ENCODE results near the gene AZU1. TPM values are rescaled to one million over a fixed set of nuclear protein-coding genes. Genes with fewer than 3 reads are reported as not detected.
"Not testable (repeated sequence)": the region's sequence is repeated elsewhere in the genome, so short reads cannot be mapped to it uniquely, and the experiment has no call there.

AZU1 gene
- total RNA-seq, 1 experiment from 2014 or later = not detected

GRCh38 chr19:871446-872265, 44.0 kb downstream of the AZU1 start:
- DNase-seq (ENCODE audit: low spot score) = no peak

- peak; percentile 83 for DNase-seq (ENCODE audit: low spot score)
These were observed 44.8 kb downstream of the AZU1 start for GRCh38 chr19:872266-872951.

DNA sequence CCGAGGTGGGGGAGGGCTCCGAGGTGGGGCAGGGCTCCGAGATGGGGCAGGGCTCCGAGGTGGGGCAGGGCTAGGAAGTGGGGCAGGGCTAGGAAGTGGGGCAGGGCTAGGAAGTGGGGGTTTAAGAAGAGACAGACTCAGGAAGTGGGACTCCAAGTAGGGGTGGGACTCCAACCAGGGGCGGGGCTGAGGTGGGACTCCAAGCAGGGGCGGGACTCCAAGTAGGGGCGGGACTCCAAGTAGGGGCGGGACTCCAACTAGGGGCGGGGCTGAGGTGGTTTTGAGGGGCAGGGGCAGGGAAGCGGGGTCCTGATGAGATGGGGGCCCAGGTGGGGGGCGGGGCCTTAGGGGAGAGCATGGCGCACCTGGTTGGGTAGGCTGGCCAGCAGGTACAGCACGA, 45.4 kb downstream of the AZU1 start:
- DNase-seq (ENCODE audit: low spot score) = peak; percentile 52

DNA sequence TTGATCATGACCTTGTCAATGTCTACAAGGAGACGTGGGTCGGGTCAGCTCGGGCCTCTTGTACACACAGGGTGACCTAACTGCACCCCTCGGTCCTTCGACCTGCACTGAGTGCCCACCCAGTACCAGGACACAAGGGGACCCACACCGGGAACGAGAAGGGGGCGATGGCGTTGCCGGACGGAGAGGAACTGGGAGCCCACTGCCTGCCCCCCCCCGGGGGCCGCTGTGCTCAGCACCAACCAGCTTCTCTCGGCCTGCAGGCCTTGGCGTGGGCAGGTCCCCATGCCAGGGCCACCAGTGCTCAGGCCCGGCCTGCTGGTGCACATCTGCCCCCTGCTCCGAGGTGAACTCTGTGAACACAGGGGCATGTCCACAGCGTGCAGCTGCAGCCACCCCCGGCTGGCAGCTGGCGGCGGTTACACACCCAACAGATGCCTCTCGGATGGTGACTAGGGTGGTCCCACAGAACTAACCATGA, 46.0 kb downstream of the AZU1 start:
- DNase-seq (ENCODE audit: low spot score) = no peak

DNA sequence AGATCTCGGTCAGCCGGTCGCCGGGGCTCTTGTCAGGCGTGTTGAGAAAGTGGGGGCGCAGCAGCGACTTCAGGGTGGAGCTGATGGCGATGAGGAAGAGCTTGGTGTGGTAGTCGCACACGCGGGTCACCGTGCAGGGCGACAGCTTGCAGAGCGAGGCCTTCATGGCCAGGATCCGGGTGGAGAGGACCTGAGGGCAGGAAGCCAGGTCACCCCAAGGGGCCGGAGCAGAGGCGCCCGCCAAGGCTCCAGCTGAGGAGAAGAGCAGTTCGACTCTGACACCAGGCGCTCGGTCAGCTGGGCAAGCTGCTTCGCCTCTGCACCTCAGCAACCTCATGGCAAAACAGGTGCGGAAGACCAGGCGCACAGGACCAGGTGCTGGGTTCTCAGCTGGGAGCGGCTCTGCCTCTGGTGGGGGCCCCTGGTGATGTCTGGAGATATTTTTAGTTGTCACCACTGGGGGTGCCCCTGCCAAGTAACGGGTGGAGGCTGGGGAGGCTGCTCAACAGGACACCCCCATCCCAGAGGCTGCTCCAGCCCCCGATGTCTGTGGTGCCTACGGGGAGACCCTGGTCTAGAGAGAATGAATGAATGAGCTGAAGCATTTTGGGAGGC, 47.7 kb downstream of the AZU1 start:
- no peak for DNase-seq (ENCODE audit: low spot score)

DNA sequence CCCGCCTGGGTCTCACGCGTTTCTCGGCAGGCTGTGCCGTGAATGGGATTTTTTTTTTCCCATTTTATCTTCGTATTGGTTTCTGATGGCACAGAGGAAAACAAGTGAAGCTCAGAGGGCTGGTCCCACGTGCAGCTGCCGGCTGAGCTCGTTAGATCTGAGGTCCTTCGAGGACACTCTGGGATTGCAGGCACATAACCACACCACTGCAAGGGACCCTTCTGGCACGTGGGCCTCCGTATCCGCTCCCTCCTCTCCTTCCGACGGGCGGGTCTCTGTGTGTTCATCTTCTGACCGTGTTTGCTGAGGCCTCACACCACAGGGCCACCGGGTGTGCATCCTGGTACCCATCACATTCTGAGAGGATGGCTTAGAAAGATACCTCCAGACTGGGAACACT, 48.5 kb downstream of the AZU1 start:
- no peak for DNase-seq (ENCODE audit: low spot score)

GRCh38 chr19:876780-877314, 49.2 kb downstream of the AZU1 start:
- no peak for DNase-seq (ENCODE audit: low spot score)

- not testable (repeated sequence) for DNase-seq (ENCODE audit: low spot score)
These were observed 50.5 kb downstream of the AZU1 start for GRCh38 chr19:877992-878660.

DNA sequence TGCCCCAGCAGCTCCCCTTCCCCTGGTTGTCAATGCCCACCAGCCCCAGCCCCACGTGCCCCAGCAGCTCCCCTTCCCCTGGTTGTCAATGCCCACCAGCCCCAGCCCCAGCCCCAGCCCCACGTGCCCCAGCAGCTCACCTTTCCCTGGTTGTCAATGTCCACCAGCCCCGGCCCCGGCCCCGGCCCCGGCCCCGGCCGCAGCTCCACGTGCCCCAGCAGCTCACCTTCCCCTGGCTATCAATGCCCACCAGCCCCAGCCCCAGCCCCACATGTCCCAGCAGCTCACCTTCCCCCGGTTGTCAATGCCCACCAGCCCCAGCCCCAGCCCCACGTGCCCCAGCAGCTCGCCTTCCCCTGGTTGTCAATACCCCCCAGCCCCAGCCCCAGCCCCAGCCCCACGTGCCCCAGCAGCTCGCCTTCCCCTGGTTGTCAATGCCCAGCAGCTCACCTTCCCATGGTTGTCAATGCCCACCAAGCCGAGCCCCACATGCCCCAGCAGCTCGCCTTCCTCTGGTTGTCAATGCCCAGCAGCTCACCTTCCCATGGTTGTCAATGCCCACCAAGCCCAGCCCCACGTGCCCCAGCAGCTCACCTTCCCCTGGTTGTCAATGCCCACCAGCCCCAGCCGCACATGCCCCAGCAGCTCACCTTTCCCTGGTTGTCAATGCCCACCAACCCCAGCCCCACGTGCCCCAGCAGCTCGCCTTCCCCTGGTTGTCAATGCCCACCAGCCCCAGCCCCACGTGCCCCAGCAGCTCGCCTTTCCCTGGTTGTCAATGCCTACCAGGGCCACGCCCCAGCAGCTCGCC, 51.3 kb downstream of the AZU1 start:
- DNase-seq (ENCODE audit: low spot score) = not testable (repeated sequence)

DNA sequence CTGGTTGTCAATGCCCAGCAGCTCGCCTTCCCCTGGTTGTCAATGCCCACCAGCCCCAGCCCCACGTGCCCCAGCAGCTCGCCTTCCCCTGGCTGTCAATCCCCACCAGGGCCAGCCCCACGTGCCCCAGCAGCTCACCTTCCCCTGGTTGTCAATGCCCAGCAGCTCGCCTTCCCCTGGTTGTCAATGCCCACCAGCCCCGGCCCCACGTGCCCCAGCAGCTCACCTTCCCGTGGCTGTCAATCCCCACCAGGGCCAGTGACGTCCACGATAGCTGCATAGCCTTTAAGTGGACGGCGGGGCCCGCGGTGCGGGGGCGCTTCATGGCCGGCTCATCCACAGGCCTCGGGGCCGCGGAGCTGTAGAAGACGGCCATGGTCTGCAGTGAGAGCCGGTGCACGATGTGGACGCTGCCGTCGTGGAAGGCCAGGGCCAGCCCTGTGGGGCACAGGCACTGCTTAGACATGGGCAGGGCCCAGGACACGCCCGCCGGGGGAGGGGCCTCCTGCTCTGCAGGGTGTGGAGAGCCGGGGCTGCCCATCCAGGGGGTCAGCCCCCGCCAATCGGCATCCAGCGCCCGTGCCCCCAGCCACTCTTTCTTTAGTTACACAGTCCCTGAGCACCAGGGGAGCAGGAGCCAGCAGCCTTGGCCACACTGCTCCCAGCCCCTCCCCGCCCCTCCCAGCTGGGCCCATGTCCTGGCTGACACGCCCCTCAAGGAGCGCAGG, 52.2 kb downstream of the AZU1 start:
- DNase-seq (ENCODE audit: low spot score) = no peak

Small RNAs within 50 kb of the gene (small RNA-seq; reads per million reads assigned to genes)
- gene MIR3187 = not detected

Other genes with a start within 250 kb of the AZU1 start
- 0.10 TPM in 1 of 2 replicates, not detected in the other for gene HCN2, start 238.0 kb upstream of the AZU1 start, total RNA-seq (2014; rRNA removed; shearing (Covaris generic))
- gene POLRMT, start 194.3 kb upstream of the AZU1 start, total RNA-seq (2014; rRNA removed; shearing (Covaris generic)) = 74.3 and 89.6 TPM in 2 replicates
- gene FGF22, start 188.0 kb upstream of the AZU1 start, total RNA-seq (2014; rRNA removed; shearing (Covaris generic)) = 0.05 and 0.36 TPM in 2 replicates
- gene RNF126, start 164.6 kb upstream of the AZU1 start, total RNA-seq (2014; rRNA removed; shearing (Covaris generic)) = 123 TPM in 2 replicates
- gene FSTL3, start 151.4 kb upstream of the AZU1 start, total RNA-seq (2014; rRNA removed; shearing (Covaris generic)) = 6.2 and 8.9 TPM in 2 replicates
- gene PRSS57, start 132.4 kb upstream of the AZU1 start, total RNA-seq (2014; rRNA removed; shearing (Covaris generic)) = not detected in 2 replicates
- gene PALM, start 118.9 kb upstream of the AZU1 start, total RNA-seq (2014; rRNA removed; shearing (Covaris generic)) = 0.13 TPM in 1 of 2 replicates, not detected in the other
- gene MISP, start 76.7 kb upstream of the AZU1 start, total RNA-seq (2014; rRNA removed; shearing (Covaris generic)) = 206 and 211 TPM in 2 replicates
- gene PTBP1, start 30.4 kb upstream of the AZU1 start, total RNA-seq (2014; rRNA removed; shearing (Covaris generic)) = 464 and 599 TPM in 2 replicates
- not detected in 2 replicates for gene PLPPR3, start 5.9 kb upstream of the AZU1 start, total RNA-seq (2014; rRNA removed; shearing (Covaris generic))
- not detected in 2 replicates for gene PRTN3, start 13.2 kb downstream of the AZU1 start, total RNA-seq (2014; rRNA removed; shearing (Covaris generic))
- gene ELANE, start 24.5 kb downstream of the AZU1 start, total RNA-seq (2014; rRNA removed; shearing (Covaris generic)) = not detected in 2 replicates
- 1.1 and 1.4 TPM in 2 replicates for gene CFD, start 31.8 kb downstream of the AZU1 start, total RNA-seq (2014; rRNA removed; shearing (Covaris generic))
- gene MED16, start 65.3 kb downstream of the AZU1 start, total RNA-seq (2014; rRNA removed; shearing (Covaris generic)) = 31.8 and 32.4 TPM in 2 replicates
- not detected in 2 replicates for gene RNU6-9, start 65.6 kb downstream of the AZU1 start, total RNA-seq (2014; rRNA removed; shearing (Covaris generic))
- gene R3HDM4, start 85.4 kb downstream of the AZU1 start, total RNA-seq (2014; rRNA removed; shearing (Covaris generic)) = 37.7 and 51.4 TPM in 2 replicates
- not detected in 2 replicates for gene KISS1R, start 89.5 kb downstream of the AZU1 start, total RNA-seq (2014; rRNA removed; shearing (Covaris generic))
- 10.4 and 11.8 TPM in 2 replicates for gene ARID3A, start 98.2 kb downstream of the AZU1 start, total RNA-seq (2014; rRNA removed; shearing (Covaris generic))
- gene WDR18, start 156.5 kb downstream of the AZU1 start, total RNA-seq (2014; rRNA removed; shearing (Covaris generic)) = 172 and 186 TPM in 2 replicates
- gene GRIN3B, start 172.6 kb downstream of the AZU1 start, total RNA-seq (2014; rRNA removed; shearing (Covaris generic)) = not detected in 2 replicates
- gene TMEM259, start 193.3 kb downstream of the AZU1 start, total RNA-seq (2014; rRNA removed; shearing (Covaris generic)) = 236 and 253 TPM in 2 replicates
- gene RNU6-2, start 193.7 kb downstream of the AZU1 start, total RNA-seq (2014; rRNA removed; shearing (Covaris generic)) = not detected in 2 replicates
- 265 and 298 TPM in 2 replicates for gene CNN2, start 198.8 kb downstream of the AZU1 start, total RNA-seq (2014; rRNA removed; shearing (Covaris generic))
- gene ABCA7, start 212.3 kb downstream of the AZU1 start, total RNA-seq (2014; rRNA removed; shearing (Covaris generic)) = 56.9 and 76.3 TPM in 2 replicates
- gene ARHGAP45, start 239.3 kb downstream of the AZU1 start, total RNA-seq (2014; rRNA removed; shearing (Covaris generic)) = 93.3 and 102 TPM in 2 replicates